NCI-H146 treated with DMSO at 0.1 percent for 48 hours (cell line): Measurements from ENCODE around the gene RNF222.
"Not testable (repeated sequence)": the region's sequence is repeated elsewhere in the genome, so short reads cannot be mapped to it uniquely, and the experiment has no call there.

Experiments used
- DNase-seq: peaks from one replicate; lab custom pipeline; 2025; ENCODE audit not compliant: unreplicated experiment; lab: John Stamatoyannopoulos, UW

RNF222 gene

DNA sequence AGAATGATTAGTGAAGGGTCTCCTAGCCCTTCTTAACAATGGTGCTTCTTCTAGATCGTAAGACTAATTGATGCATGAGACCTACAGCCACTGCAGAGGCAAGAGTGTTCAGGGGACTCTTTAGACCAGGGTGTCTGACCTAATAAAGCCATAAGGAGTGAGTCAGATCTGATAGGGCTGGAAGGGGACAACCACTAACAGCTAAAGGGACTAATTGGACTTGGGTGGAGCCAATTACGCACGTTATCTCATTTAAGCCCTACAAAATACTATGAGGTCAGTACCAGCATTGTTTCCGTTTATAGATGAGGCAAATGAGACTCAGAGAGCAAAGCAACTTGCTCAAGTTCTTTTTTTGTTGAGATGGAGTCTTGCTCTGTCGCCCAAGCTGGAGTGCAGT, 14.5 kb upstream of the RNF222 start:
- DNase-seq, result no peak

DNA sequence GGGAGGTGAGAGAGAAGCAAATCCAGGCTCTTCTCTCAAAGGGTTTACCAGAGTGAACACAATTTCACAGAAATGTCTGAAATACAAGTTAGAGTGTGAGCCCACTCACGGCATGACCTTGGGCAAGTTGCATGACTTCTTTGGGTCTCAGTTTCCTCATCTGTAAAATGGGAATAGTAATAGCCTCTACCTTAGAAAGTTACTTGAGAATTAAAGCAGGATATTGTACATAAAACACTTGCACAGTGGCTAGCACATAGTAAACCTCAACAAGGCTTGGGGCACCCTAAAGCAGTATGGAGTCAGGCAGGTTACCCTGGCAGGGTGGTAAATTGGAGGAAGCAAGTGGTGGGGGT, 13.2 kb upstream of the RNF222 start:
- no peak for DNase-seq

GRCh38 chr17:8409966-8410882, 12.6 kb upstream of the RNF222 start:
- peak; percentile 77 for DNase-seq

- no peak for DNase-seq
Measured at GRCh38 chr17:8408371-8408770, 10.7 kb upstream of the RNF222 start.

DNA sequence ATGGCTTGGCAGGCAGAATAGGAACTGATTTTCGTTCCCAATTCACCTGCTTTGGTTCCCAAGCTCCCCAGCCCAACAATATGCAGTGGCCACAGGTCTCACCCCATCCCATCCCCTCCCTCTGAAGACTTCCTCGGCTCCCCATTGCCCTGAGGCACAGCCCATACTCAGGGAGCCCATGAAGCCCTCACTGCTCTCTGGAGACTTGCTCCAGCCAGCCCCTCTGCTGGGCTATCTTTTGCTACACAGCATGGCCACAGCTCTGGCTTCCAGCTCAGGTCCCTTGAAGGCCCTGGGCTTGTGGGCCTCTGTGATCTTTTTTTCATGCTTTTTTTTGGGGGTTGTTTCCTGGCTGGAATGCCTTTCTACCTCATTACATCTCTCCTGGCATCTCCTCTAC, 8.5 kb upstream of the RNF222 start:
- DNase-seq, result no peak

GRCh38 chr17:8405499-8406016, 7.9 kb upstream of the RNF222 start:
- DNase-seq, result no peak

- no peak for DNase-seq
Measured at GRCh38 chr17:8402921-8403536, 5.4 kb upstream of the RNF222 start.

DNA sequence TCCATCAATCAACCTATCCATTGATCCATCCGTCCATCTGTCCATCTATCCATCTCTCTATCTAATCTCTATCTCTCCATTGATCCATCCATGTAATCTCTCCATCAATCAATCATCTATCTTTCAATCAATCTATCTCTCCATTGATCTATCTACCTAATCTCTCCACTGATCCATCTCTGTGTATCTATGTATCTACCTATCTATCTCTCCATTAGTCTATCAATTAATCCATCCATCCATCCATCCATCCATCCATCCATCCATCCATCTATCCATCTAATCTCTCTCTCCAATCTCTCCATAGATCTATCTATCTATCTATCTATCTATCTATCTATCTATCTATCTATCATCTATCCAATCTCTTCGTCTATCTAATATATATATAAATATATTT, 3.5 kb upstream of the RNF222 start:
- no peak for DNase-seq

DNA sequence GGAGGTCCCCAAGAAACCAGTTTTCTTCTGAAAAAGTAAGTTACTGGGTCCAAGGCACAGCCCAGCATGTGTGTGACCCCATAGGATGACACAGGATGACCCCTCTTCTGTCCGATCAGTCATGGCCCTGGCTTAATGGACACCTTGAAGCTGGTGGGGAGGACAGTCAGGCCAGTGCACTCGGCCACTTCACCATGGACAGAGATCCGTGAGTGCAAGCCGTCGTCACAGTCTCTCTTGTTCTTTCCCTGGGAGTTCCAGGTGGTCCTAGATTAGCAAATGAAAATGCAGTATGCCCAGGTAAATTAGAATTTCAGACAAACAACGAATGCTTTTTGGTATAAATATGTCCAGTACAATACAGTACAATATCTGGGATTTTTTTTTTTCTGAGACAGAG, 1.4 kb upstream of the RNF222 start:
- DNase-seq, result no peak

- not testable (repeated sequence) for DNase-seq
Measured at GRCh38 chr17:8394497-8394896, 3.1 kb downstream of the RNF222 start.

GRCh38 chr17:8393470-8394231, 4.0 kb downstream of the RNF222 start:
- DNase-seq, result no peak

DNA sequence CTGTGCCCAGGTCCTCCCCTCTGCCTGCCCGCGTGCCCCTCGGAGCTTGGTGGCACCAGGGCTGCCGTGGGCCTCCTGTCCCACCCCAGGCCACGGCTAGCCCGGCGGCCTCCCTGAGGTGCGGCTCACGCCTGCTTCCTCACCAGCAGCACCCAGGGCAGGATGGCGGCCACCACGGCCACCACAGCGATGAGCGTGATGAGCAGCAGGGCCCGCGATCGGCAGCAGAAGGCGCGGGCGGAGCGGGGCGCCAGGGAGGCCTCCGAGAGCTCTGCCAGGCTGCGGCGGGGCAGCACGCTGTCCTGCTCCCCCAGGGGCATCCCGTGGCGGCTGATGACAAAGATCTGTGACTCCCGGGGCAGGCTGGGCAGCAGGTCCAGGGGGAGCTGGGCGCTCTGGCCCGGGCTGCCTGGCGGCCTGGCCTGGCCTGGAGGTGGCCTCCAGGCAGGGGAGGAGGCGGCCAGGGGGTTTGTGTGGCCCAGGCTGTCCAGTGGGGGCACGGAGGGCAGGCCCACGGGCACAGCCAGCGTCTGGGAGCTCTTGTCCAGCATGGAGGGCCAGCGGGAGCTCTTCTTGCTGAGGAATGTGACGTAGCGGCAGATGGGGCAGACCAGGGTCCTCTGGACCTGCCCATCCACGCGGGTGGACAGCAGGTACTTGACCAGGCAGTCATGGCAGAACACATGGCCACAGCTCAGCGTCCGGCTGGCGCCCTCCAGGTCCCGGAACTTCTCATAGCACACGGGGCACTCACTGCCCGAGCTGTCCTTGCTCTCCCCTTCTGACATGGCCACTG, 4.8 kb downstream of the RNF222 start:
- no peak for DNase-seq

- DNase-seq, result no peak
Measured at GRCh38 chr17:8392274-8392673, 5.4 kb downstream of the RNF222 start.

GRCh38 chr17:8391711-8392110, 5.9 kb downstream of the RNF222 start:
- DNase-seq, result no peak

DNA sequence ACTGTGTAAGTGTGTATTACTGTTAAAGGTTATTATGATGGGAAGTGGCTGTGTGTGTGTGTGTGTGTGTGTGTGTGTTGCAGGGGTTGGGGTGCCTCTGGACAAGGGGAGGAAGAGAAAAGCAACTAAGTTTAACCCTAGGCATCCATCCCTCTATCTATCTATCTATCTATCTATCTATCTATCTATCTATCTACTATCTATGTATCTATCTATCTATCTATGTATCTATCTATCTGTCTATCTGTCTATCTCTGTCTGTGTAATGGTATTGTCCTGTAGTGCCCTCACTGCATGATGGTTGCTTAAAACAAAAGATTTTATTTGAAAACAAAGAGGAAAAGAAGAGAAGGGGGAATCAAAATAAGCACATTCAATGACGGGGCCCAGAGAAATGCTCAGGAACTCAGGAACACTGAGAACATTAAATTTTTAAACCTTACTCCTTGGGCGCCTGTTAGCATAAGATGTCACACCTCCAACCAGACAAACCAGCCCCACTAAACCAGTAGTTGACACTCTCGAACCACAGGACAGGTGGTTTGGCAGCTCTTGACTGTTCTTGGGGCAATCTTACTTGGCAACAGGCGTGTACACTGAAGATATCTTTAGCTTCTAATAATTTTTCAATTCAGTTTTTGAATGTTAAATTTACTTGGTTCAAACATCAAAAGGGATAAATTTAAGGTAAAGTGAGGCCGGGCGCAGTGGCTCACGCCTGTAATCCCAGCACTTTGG, 9.5 kb downstream of the RNF222 start:
- DNase-seq, result no peak

- no peak for DNase-seq
Measured at GRCh38 chr17:8386841-8387240, 10.8 kb downstream of the RNF222 start.

- no peak for DNase-seq
Measured at GRCh38 chr17:8384801-8385378, 12.7 kb downstream of the RNF222 start.

GRCh38 chr17:8383143-8383822, 14.3 kb downstream of the RNF222 start, which contains the start of gene RPL26:
RPL26 (minus strand) TSS chr17:8383193; CDS start chr17:8382310, 883 bp downstream.
- DNase-seq, result peak; percentile 97

DNA sequence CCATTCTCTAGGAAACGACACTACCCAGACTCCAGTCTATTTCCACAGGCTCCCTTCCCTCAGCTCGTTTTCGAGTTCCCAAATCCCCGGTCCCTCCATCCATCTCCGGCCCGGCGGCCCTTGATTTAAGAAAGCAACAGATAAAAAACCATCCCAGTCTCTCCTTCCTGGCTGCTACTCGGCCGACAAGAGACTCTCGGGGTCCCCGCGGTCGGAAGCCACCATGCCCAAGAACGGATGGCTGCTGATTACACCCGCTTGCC, 14.8 kb downstream of the RNF222 start:
- no peak for DNase-seq
